Activated CD8-positive, alpha-beta memory T cell treated with anti-CD3 and anti-CD28 coated beads, Interleukin-2, amount 50 U/mL, for 48 hours (primary cell): ENCODE measurements around the gene PWWP2B.

Experiments
- DNase-seq: peaks from one replicate; pipeline ENCODE4 v3.0.0-alpha.2; 2020

The PWWP2B gene

DNA sequence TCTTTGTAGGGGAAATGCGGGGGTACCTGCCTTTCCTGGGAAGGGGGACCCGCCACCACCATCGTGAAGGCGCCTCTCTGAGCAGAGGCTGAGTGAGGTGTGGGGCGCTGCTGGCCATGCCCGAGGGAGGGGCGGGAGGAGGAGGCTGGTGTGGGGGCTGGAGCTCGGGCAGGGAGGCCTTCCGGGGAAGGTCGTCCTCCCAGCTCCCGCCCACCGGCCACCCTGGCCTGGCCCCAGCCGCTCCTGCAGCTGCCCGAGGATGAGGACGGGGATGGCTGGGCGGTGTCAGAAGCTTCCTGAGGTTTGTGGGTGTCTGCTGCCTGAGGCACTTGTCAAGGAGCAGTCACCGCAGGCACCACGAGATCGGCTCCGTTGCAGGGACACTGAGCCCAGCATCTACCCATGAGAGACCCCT lies 11.4 kb downstream of the PWWP2B start:
- no peak for DNase-seq

DNA sequence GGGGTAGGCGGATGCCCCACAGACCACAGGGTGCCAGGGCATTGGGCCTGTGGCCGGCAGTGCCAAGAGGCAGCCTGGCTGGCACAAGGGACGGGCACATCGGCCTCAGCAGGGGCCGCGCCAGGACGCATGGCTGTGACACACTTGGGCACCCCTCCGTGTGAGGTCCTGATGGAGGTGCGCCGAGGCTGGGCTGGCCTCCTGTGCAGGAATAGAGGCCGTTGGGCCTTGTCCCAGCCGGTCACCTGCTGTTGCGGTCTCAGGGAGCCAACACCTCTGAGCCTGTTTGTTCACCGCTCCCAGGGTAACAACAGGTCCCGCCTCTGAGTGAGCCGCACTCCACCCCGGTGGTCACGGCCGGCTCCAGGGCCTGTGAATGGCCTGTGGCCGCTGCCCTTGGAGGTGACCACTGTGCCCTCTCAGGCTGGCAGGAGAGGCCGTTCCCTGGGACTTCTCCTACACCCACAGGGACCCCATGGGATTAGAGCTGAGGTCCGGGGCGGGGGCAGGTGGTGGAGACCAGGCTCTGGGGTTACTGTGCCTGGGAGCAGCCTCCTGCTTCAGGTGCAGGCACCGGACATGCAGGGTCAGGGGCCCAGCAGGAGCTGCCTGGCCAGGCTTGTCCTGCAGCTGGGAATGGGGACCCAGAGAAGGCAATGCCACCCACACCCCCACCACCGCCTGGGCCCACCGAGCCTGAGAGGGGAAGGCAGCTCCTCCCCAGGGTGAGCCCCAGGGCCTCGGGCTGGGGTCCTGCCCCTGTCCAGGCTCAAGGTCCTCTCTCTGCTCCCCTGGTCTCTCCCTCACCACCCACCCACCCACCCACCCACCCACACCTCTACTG lies 12.0 kb downstream of the PWWP2B start:
- no peak for DNase-seq

DNA sequence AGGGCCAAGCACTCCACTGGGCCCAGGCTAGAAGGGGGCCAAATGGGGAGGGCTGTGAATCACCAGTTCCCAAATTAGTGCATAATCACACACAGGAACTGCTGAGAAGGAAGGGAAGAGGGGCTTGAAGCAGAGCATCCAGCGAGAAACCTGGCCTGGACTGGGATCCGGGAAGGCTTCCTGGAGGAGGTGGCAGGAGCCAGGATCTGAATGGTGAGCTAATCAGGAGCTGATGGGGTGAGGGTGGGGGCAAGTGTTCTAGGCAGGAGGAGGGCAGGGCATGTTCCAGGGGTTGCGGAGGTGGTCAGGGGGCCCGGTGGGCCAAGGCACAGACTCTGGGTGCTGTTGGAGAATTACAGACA lies 12.6 kb downstream of the PWWP2B start:
- no peak for DNase-seq

DNA sequence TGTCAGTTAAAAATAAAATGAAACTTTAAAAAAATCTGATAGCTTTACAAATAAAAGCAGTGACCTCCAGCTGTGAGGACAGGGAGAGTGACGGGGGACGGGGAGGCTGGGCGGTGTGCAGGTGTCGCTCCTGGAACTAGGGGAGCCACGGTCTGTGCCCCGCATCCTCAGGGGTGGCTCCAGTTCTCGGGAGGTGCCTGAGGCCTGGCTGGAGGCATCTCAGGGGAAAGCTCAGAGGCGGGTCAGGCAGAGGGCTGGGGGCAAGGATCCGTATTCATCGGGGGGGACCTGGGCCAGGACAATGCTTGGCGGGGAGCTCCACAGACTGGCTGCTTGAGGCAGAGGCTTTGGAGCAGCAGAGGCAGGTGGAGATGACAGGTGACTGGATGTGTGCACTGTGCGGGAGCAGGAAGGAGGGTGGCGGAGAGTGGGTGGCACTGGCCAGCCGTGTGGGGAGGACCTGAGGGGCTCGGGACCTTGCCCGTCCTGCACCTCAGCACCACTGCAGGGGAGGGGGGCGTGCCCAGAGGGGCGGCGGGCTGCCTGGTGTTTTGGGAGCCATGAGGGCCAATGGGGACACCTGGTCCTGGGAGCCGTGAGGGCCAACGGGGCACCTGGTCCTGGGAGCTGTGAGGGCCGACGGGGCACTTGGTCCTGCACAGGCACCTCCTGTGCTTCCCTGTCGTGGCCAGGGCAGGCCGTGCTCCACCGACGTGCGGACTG lies 13.2 kb downstream of the PWWP2B start:
- no peak for DNase-seq

DNA sequence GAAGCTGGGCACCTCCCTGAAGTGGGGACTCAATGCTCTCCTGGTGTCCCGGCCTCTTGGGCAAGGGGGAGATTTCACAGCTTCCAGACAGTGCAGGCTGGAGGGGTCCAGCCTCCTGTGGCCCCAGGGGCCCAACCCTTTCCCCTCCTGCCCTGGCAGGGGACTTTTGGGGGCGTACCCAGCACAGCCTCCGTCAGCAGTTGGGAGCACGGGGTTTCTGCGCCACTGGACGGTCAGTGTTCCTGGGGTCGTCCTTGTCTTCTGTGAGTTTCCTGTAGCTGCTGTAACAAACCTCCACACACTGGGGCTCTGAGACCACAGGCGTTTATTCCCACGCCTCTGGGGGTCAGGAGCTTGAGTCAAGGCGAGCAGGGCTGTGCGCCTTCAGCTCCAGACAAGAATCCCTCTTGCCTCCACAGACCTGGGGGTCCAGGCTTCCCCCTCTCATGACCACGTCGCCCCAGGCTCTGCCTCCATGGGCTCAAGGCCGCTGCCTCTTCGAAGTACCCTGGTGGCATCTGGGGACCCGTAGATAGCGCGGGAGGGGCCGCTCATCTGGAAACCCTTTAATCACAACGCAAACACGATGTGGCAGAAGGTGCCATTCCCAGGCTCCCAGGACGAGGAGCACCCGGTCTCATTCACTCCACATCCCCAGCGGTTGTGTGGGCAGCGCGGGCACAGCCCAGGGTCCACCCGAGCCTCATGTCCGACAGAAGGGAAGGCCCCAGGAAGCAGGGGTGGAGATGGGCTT lies 14.0 kb downstream of the PWWP2B start:
- DNase-seq: no peak

DNA sequence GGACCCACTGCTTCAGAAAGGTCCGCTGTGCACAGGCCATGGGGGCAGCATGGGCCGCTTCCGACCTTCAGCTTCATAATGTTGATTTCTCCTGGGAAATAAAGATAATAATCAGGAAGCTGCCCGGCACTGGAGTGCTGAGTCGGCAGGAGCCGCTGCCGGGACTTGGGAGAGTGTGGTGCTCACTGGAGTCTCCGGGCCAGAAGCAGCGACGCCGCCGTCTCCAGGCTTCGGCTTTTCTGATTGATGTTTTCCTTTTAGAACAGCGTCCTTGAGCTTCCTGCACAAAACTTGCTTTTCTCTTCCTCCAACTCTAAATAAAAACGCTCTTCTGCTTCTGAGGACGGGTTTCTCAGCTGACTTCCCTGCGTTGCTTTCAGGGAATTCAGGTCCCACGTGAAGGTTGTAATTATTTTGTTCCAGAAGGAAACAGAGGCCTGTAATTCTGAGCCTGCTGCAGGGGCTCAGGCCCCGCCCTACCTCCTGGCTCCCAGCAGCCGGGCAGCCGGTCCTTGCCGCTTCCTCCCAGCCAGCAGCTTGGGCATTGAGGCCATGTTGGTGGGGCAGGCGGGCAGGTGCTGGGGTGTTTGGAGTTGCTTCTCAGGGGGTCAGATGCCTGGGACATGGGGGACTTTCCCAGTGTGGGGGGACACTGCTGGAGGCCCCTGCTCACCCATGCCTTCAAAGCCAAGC lies 14.7 kb downstream of the PWWP2B start:
- DNase-seq: no peak

DNA sequence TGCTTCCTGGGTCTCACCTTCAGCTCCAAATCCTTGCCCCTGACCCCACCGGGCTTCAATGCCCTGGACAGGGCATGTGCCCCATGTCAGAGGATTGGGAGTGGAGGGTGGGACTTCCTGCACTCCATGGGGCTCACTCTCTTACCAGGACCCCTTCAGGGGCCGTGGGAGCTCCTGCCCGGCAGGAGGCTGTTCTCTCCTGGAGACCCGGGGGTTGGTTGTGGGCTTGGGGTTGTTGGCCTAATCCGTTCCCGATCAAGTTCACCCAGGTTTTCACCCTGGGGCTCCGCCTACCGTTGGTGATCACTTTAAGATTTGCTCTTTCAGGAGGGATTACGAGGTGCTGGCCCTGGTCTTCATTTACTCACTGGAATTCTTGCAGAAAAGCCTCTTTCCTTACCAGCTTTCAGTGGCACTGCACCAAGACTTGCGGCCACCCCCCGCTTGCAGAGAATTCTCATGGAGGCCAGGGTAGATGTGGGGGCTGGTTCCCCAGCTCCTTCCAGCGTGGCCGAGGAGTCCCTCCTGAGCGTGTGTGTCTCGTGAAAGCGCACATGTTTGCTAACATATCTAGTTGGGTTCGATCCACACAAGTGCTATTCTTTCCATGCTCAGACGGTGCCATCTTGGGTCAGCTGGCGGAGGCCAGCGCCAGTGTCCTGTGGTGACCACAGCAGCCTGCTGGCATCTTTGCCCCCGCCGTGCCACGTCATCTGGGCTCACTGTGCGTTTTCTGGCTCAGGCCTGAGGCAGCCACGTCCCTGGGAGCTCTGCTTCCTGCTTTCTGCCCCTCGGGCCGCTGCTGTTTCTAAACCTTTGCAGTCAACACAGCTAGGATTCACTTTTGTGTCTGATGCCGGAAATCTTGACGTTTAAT lies 15.6 kb downstream of the PWWP2B start:
- DNase-seq: no peak

DNA sequence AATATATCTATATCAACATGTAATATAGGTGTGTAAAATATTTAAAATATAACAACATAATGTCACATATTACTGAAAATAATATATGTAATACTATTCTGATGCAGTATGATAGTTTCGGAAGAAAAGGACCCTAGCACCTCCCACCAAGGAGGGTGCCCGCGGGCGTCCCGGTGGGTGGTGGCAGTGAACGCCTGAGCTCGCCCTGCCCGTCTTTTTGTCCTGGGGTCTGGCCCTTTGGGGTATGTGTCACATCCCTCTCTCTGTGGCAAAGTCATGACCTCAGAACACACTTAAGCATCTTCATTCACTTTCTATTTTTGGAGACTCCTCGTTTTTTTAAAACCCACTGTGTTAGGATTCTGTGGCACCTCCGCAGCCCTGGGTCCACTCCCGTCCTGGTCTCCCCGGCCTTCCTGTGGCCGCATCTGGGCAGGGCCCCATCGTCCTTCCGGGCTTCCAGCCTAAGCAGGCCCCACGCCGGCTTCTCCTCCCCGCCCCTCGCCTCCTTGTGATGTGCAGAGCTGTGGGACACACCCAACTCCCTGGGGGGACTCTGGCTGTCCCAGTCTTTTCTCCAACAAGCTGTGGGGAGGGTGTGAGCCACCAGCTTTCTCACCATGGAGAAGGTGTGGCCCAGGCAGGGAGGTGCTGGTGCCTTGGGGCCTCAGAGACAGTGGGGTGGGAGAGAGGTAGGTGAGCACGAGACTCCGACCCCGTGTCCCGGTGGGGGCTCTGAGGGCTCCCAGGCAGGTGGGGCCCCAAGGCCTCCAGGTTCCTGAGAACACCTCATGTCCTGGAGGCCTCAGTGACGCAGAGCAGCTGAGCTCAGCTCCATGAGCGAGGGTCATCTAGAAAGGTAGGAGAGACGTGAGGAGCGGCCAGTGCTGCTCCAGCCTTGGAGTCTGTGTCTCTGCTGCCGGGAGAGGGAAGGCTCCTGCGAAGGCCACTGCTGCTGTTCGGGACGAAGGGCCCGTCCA lies 16.5 kb downstream of the PWWP2B start:
- no peak for DNase-seq

DNA sequence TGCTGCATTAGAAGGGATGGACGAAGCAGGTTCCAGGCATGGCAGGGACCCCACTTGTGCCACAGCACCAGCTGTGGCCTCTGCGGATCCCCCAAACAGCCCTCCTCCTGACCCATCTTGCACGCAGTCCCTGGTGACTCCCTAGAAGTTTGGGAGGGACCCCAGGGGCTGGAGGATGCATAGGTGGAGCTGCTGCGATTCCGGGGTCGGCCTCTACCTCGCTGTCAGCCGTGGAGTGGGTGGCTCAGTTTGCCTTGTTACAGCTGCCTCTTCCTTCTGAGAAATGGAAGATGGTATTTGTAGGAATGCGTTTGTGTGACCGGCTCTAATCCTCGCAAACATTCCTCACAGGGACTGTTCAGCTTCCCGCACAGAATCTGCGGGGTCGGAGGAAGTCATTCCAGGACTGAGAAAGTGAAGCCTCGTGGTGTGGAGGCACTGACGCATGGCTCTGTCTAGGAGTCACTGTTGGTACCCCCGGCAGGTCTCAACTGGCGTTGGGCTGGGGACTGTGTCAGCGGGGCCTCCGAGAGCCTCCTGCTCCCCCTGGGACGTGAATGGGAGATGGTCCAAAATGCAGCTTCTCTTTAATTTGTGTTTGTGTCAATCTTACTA lies 17.5 kb downstream of the PWWP2B start:
- no peak for DNase-seq

DNA sequence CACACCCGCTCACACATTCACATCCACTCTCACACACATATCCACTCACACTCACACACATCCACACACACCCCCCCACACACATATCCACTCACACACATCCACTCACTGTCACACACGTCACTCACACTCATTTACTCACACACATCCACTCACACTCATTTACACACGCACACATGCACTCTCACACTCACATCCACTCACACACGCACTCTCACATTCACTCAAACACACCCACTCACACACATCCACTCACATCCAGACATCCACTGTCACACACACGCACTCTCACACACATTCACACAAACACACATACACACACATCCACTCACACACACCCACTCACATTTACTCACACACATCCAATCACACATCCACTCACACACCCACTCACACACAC lies 18.3 kb downstream of the PWWP2B start:
- DNase-seq: no peak

DNA sequence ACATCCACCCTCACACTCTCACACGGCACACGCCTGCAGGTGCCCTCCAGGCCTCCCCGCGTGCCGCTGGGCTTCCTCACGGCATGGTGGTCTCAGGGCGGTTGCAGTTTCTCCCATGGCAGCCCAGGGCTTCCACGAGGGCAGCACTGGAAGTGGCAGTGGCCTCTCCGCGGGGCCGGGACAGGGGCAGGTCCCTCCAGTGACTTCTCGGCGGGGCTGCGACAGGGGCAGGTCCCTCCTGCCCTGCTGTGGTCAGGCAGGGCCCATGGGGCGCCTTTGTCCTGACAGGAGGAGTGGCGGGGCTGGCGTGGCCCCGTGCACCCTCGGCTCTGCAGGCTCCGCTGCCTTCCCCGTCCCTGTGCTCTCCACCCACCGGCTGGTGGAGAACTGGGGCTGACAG lies 19.0 kb downstream of the PWWP2B start:
- no peak for DNase-seq

DNA sequence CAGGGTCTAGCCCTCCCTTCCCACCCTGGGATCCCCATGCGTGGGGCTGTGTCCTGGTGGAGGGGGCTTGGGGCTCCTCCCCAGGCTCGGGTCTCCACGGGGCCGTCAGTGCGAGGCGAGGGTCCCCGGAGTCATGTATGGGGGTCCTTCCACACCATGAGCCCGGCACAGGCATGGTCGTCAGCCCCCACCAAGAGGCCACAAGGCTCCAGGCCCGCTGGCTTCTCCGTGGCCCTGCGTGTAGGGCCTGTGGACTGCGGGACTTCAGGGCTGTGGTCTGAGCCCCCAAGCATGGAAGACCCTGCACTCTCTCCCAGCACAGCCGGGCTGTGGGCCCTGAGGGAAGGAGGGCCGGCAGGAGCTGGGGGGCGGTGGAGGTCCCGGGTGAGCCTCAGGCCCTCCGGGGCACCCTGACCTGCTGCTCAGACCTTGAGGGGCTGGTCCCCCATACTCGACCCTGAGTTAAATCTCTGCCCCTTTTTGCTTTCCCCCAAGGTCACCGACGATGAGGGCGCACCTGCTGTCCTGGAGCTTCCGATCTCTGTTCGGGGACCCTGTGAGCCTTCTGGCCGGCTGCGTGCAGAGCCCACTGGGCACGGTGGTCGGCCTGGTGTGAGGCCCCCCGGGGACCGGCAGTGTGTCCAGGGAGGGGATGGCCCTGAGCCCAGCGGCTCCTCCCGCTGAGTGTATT lies 19.7 kb downstream of the PWWP2B start:
- DNase-seq: no peak

DNA sequence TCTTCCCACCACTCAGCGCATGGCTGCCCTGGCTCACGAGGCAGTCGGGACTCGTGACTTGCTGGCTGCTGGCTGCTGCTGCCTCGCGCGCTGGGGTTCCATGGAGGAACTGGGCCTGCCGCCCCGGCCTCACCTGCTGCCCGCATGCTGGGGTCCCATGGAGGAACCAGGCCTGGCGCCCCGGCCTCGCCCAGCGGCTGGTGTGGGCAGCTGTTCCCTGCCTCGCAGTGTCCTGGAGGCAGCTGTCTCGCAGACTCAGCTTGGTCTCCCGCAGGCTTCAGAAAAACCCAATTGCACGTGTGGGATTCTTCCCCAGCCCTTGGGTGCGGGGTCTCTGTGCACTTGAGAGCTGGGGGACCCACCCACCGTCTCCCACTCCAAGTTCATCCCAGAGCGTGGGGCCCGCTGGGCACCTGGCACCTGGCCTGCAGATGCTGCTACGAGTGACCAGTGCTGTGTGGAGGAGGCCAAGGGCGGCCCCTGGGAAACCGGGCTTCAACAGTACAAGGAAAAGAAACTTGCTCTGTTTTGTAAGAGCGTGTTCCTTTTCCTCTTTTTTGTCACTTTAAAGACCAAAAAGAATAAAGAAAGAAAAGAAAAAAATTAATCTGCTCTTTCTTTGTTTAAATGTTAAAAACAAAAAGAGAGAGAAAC lies 20.4 kb downstream of the PWWP2B start:
- no peak for DNase-seq

DNA sequence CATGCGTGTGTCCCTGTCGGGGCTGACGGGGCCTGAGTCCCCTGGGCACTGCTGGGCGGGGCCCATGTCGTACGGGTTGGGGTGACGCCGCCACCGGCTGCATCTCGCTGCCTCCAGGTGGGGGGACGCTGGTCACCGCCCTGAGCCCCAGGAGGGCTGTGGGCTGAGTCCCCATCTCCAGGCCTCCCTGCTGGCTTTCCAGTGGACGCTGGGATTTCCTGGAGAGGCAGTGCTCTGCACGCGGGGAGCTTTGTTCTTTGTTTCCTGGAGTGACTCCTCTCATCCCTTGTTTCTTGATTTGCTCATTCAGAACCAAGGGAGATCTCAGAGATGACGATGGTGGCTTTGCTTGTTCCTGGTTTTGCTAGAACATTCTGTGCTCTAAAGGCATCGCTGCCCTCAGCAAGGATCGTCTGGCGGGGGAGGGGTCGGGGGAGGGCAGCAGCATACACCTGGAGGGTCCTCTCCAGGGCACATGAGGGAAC lies 21.0 kb downstream of the PWWP2B start:
- no peak for DNase-seq

DNA sequence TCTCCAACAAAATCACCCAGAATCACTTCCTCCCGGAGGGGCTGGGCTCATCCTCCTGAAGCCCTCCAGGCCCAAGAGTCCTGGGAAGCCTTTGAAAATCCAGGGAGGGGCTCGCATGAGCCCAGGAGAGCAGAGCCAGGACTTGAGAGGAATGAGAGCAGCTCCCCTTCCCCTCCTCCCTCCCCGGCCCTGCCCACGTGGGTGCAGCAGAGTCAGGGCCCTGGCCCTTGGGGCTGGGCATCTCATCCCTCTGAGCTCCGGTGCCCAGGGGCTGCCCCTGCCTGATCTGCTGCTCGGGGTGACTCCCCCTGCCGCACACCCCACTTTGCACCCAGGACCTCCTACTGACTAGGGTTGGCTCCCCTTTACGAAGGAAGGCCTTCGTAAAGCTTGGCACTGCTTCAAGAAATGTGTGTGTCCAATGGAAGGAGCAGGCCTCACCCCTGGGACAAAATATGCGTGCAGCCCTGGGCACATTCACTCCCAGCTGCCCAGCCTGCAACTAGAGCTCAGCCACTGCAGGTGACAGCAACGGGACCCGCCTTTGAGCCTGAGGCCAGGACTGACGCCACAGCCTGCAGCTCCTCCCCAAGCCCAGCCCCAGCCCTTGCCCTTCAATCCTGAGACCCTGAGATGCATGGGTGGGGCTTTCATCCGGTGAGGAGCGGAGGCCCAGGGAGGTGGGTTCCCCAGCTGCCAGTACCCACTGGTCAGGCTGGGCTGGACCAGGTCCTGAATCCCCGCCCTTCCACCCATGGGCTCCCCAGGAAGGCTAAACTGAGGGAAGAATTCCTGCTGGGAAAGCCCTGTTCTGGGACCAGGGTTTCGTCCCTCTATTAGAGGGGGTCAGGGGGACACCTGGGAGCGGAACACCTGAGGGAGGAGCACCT lies 21.8 kb downstream of the PWWP2B start:
- DNase-seq: no peak

DNA sequence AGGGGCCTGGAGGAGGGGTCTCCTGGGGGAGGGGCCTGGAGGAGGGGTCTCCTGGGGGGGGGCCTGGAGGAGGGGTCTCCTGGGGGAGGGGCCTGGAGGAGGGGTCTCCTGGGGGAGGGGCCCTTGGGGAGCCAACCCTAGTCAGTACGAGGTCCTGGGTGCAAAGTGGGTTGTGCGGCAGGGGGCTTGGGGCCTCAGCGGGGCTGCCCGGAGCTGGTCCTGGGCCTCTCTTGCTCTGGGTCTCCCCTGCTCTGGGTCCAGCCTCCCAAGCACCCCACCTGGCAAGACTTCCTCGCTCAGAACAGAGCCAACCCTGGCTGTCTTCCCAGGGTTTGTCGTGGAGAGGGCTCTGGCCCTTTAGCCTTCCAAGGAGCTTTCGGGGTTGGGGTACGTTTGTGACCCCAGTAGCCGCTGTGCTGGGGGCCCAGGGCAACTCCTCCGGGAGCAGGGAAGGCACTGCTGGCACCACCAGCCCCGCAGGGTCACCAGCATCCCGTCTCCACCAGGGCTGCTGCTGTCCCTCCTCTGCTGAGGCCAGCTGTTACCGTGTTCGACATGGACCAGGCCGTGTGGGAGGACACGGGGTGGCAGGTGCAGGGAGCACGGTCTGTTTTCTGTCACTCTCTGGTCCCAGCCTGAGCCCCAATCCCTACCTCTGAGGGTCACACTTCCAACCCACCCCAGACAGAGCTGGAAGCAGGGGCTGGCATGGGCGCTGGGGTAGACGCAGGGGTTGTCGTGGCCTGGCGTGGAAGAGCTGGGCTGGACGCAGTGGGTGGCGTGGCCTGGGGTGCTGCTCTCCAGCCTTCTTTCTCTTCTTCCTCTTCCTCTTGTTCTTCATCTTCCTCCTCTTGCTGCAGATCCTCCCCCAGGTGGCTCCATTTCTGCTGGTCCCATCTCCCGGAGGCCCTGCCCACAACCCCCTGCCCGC lies 22.8 kb downstream of the PWWP2B start:
- DNase-seq: no peak

DNA sequence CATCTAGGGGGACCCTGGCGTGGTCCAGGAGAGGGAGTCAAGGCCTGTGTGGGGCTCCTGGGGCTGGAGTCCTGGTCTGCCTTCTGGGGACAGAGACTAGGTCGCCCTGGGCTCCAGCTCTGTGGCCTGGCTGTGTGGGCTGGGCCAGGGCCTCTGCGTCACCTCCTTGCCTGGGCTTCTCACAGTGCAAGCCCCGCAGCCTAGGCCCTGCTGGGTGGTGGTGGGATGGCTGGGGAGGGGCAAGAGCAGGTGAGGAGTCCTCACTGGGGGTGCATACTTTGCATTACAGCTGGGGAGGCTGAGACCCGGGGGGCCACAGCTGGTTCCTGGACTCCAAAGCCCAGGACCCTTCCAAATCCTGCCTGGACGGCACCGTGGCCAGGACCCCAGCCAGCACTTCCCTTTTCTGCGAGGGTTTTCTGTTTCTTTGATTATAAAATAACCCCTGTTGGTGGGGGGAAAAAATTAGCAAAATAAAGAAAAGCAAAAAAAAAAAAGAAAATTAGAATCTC lies 23.5 kb downstream of the PWWP2B start:
- no peak for DNase-seq
